DND-41 (cell line): ENCODE data around the gene SOCS1.

Source experiments
- ATAC-seq: fragments of 200-7000 bp; cut with Tn5 transposase; 3 replicates; pipeline ENCODE4 v1.9.1; 2021; ENCODE audit warnings: low read depth; ENCODE audit not compliant: insufficient read depth
- DNase-seq: peaks from one replicate; pipeline ENCODE4 v3.0.0-alpha.2; 2020
- H2AFZ ChIP-seq: 2 replicates; pipeline ENCODE4 v1.6.0; 2012; ENCODE audit warnings: low read depth, low read length
- H3K27ac ChIP-seq: 2 replicates; pipeline ENCODE4 v1.5.1; 2012; ENCODE audit warnings: low read length, inconsistent platforms
- H3K27me3 ChIP-seq: fragments of 200-600 bp; sonication (generic); 2 replicates; pipeline ENCODE4 v1.6.0; 2012; ENCODE audit warnings: low read length, mild to moderate bottlenecking, inconsistent platforms; ENCODE audit not compliant: insufficient read depth, poor library complexity
- H3K36me3 ChIP-seq: 2 replicates; pipeline ENCODE4 v1.5.1; 2012; ENCODE audit warnings: low read length, inconsistent platforms; ENCODE audit not compliant: insufficient read depth
- H3K4me1 ChIP-seq: 2 replicates; pipeline ENCODE4 v1.5.1; 2012; ENCODE audit warnings: mild to moderate bottlenecking, low read length; ENCODE audit not compliant: insufficient read depth
- H3K4me2 ChIP-seq: 2 replicates; pipeline ENCODE4 v1.6.0; 2012; ENCODE audit warnings: mild to moderate bottlenecking, moderate library complexity, low read length, inconsistent platforms; ENCODE audit not compliant: insufficient read depth
- H3K4me3 ChIP-seq, 2 experiments: fragments of 200-600 bp in 1 of 2; shearing (Covaris generic) in 1 of 2; 2 replicates each; pipeline ENCODE4 v1.5.1; 2012 to 2016; ENCODE audit warnings: inconsistent platforms in 2 of 2, low read length in 2 of 2, mild to moderate bottlenecking in 2 of 2, low read depth in 1 of 2, moderate library complexity in 1 of 2
- H3K79me2 ChIP-seq: 2 replicates; pipeline ENCODE4 v1.6.0; 2012; ENCODE audit warnings: low read length, inconsistent platforms; ENCODE audit not compliant: insufficient read depth
- H3K9ac ChIP-seq: 2 replicates; pipeline ENCODE4 v1.6.0; 2012; ENCODE audit warnings: low read depth, mild to moderate bottlenecking, inconsistent platforms, low read length, moderate library complexity
- H3K9me3 ChIP-seq: 2 replicates; pipeline ENCODE4 v1.5.1; 2012; ENCODE audit warnings: low read length, moderate library complexity, mild to moderate bottlenecking, inconsistent platforms; ENCODE audit not compliant: insufficient read depth, severe bottlenecking
- H4K20me1 ChIP-seq: 2 replicates; pipeline ENCODE4 v1.6.0; 2012; ENCODE audit warnings: low read length; ENCODE audit not compliant: insufficient read depth
- CTCF ChIP-seq: IDR thresholded peaks from 2 replicates; pipeline ENCODE4 v1.5.1; 2012; ENCODE audit warnings: borderline replicate concordance, low read length, moderate library complexity, mild to moderate bottlenecking; ENCODE audit not compliant: poor library complexity, severe bottlenecking; ENCODE audit errors: extremely low read depth
- EZH2 ChIP-seq: IDR thresholded peaks from 3 replicates; pipeline ENCODE4 v1.6.1; 2012; ENCODE audit warnings: borderline replicate concordance, low read depth, mild to moderate bottlenecking, moderate library complexity, low read length, inconsistent platforms; ENCODE audit not compliant: severe bottlenecking

The SOCS1 gene

GRCh38 chr16:11258553-11259492 lies 2.8 kb upstream of the SOCS1 start:
- H3K4me1 ChIP-seq: peaks cover 33% of the 10 kb centered on the region
- H3K4me2 ChIP-seq: peak overlapping the region; percentile 49
- ATAC-seq (peak; percentile 47), DNase-seq (peak; percentile 76)
- no peak for TF ChIP-seq EZH2
- peak; percentile 17 for TF ChIP-seq CTCF
- H2AFZ ChIP-seq: no peak overlapping the region
- peak overlapping the region; percentile 63 for H3K27ac ChIP-seq
- H3K9me3 ChIP-seq: no peaks in the 10 kb centered on the region
- H3K27me3 ChIP-seq: no peaks in the 10 kb centered on the region
- H3K36me3 ChIP-seq: peaks cover 20% of the 10 kb centered on the region
- no peak overlapping the region for H3K9ac ChIP-seq
- H3K79me2 ChIP-seq: peaks cover 37% of the 10 kb centered on the region
- peak overlapping the region in 1 of 2 experiments; percentile 38; a peak in 2 of 4 replicates for H3K4me3 ChIP-seq
- peaks cover 20% of the 10 kb centered on the region for H4K20me1 ChIP-seq

- peaks cover 52% of the 10 kb centered on the region for H3K79me2 ChIP-seq
- H3K27me3 ChIP-seq: no peaks in the 10 kb centered on the region
- peaks cover 48% of the 10 kb centered on the region for H3K4me1 ChIP-seq
- ATAC-seq: 0 out of 3 replicates have a peak, but pooled peaks have one; percentile 15
- H3K4me3 ChIP-seq: peak overlapping the region; percentile 73 to 95; a peak in 3 of 4 replicates
- peak overlapping the region; percentile 77 for H3K4me2 ChIP-seq
- 0 out of 2 replicates have a peak overlapping the region, but pooled peaks have one; percentile 69 for H2AFZ ChIP-seq
- H4K20me1 ChIP-seq: peaks cover 35% of the 10 kb centered on the region
- peak; percentile 75 for DNase-seq
- TF ChIP-seq CTCF (peak; percentile 84), EZH2 (no peak)
- peaks cover 35% of the 10 kb centered on the region for H3K36me3 ChIP-seq
- H3K9me3 ChIP-seq: no peaks in the 10 kb centered on the region
- peak overlapping the region; percentile 95 for H3K27ac ChIP-seq
- H3K9ac ChIP-seq: peak overlapping the region; percentile 92
Observed at GRCh38 chr16:11257131-11257938, 1.3 kb upstream of the SOCS1 start.

- peak overlapping the region; percentile 95 for H3K27ac ChIP-seq
- H3K4me3 ChIP-seq: peak overlapping the region; percentile 73 to 95
- TF ChIP-seq EZH2 (no peak), CTCF (no peak)
- peaks cover 54% of the 10 kb centered on the region for H3K4me1 ChIP-seq
- no peaks in the 10 kb centered on the region for H3K9me3 ChIP-seq
- ATAC-seq (no peak), DNase-seq (peak; percentile 48)
- H3K79me2 ChIP-seq: peaks cover 58% of the 10 kb centered on the region
- peaks cover 41% of the 10 kb centered on the region for H4K20me1 ChIP-seq
- peak overlapping the region; percentile 69; the same call in 1 of the 2 replicates for H2AFZ ChIP-seq
- peak overlapping the region; percentile 92 for H3K9ac ChIP-seq
- peaks cover 42% of the 10 kb centered on the region for H3K36me3 ChIP-seq
- H3K27me3 ChIP-seq: no peaks in the 10 kb centered on the region
- peak overlapping the region; percentile 77 for H3K4me2 ChIP-seq
Observed at GRCh38 chr16:11256661-11257130, 692 bp upstream of the SOCS1 start.
